Astrocyte (in vitro differentiated cells and primary cell): Measurements from ENCODE around the gene SEMG2.

Experiments
- CTCF ChIP-seq: IDR thresholded peaks from 2 replicates; pipeline ENCODE4 v1.5.1; 2011; ENCODE audit warnings: low read depth, mild to moderate bottlenecking, inconsistent platforms, low read length, moderate library complexity; ENCODE audit not compliant: insufficient read depth
- EZH2 ChIP-seq: IDR thresholded peaks from 2 replicates; pipeline ENCODE4 v1.6.1; 2012; ENCODE audit warnings: mild to moderate bottlenecking, low read length, inconsistent platforms; ENCODE audit not compliant: insufficient read depth

- TF ChIP-seq CTCF (no peak), EZH2 (no peak)
Measured at GRCh38 chr20:45211569-45212474, 9.4 kb upstream of the SEMG2 start.
